ENCODE results near the gene CRK. TPM values are rescaled to one million over a fixed set of nuclear protein-coding genes. Genes with fewer than 3 reads are reported as not detected.
A peak's percentile ranks its signal among the peaks of the same experiment; 100 is the strongest.
"Not testable (repeated sequence)": the region's sequence is repeated elsewhere in the genome, so short reads cannot be mapped to it uniquely, and the experiment has no call there.

The CRK gene
- total RNA-seq, 2 experiments from 2014 or later, result 17.5 to 18.4 TPM

DNA sequence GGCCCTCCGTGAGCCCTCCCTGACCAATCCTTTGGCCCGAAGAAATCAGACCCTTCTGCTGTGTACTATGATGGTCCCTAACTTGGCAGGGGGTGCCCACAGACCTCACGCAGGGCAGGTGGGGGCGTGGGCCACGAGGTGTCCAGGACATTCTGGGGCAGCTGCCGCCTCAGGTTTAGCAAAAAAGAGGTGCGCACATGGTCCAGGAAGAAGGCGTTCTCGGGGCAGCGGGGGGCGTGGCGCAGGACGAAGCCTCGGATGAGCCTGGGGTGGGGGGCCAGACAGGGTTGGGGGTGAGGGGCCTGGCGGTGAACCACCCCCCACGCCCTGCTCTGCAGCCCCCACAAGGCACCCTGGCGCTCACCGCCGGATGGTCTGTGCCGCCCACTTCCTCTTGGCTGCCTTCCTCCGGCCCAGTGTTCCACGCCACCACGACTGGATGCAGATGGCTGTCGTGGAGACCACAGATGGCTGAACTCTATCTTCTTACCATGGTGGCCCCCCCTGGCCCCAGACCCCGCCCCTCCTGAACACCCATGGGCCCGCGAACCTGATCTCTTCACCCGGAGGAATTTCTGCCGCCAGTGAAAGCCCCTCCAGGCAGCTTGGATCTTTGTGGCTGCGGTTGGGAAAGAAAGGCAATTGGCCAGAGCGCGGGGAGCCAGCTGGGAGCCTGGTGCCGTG, 14.2 kb upstream of the CRK start:
- H3K27ac Mint-ChIP-seq, result no peak overlapping the region
- peaks cover 20% of the 10 kb centered on the region for H3K36me3 Mint-ChIP-seq (ENCODE audit: low read depth)
- H3K9me3 Mint-ChIP-seq, result peaks cover 6% of the 10 kb centered on the region
- POLR2A ChIA-PET, result no interaction called here
- CTCF ChIA-PET, result interaction anchor here (0.7 to 1.2 kb wide), 2 partner anchors 18 to 21 kb away, joined by 3 to 4 read pairs; no protein-coding TSS in a partner anchor
- H3K4me1 Mint-ChIP-seq, result peaks cover 16% of the 10 kb centered on the region
- DNase-seq, result no peak
- no peaks in the 10 kb centered on the region for H3K27me3 Mint-ChIP-seq
- no peak overlapping the region for H3K4me3 Mint-ChIP-seq

DNA sequence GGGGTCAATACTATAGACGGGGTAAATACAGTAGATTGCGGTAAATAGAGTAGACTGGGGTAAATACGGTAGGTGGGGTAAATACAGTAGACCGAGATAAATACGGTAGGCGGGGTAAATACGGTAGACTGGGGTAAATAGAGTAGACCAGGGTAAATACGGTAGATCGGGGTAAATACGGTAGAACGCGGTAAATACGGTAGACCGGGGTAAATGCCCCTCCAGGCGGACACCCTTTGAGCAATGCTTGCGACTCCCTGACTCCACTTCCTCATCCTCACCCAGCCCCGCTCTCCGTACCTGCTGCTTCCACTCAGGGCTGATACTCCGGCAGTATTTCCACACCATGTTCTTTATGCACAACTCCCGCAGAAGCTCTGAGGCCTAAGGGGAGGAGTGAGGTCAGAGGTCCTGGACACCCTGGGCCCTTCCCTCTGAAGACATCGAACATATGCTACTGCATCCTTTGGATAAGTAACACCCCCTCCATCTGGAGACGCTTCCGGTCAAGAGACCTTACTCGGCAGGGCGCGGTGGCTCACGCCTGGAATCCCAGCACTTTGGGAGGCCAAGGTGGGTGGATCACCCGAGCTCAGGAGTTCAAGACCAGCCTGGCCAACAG, 13.3 kb upstream of the CRK start:
- H3K36me3 Mint-ChIP-seq (ENCODE audit: low read depth), result peaks cover 20% of the 10 kb centered on the region
- H3K9me3 Mint-ChIP-seq, result peaks cover 6% of the 10 kb centered on the region
- no peak overlapping the region for H3K4me3 Mint-ChIP-seq
- ChIA-PET CTCF (interaction anchor here (0.7 kb wide), 1 partner anchor 19 kb away, joined by 4 read pairs; no protein-coding TSS in a partner anchor), POLR2A (no interaction called here)
- peaks cover 2% of the 10 kb centered on the region for H3K27me3 Mint-ChIP-seq
- no peak overlapping the region for H3K27ac Mint-ChIP-seq
- DNase-seq, result no peak
- peaks cover 18% of the 10 kb centered on the region for H3K4me1 Mint-ChIP-seq

DNA sequence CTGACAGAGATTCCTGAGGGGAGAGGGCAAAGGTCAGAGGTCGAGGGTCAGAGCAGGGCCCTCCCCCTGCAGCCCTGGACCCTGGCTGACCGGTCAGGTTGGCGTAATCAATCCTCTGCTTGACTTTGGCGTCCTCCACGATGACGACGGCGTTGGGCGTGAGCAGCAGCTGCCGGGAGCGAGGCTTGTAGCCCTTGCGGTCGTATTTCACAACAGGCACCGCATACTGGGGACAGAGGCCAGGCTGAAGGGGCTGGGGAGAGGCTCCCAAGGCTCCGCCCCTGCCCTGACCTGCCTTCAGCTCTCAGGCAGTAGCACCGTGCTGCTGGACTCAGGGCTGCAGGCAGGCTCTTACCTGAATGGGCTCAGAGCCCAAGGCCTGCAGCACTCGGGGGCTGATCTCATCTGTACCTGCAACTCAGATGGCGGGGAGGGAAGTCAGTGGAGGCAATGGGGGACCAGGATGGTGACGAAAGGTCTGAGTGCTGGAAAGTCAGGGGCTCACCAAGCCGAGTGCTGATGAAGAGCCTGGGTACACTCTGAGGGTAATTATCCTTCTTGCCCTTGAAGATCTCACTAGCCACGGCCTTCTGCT, 12.0 kb upstream of the CRK start:
- peaks cover 14% of the 10 kb centered on the region for H3K4me1 Mint-ChIP-seq
- H3K9me3 Mint-ChIP-seq, result peaks cover 6% of the 10 kb centered on the region
- H3K27ac Mint-ChIP-seq, result no peak overlapping the region
- ChIA-PET POLR2A (no interaction called here), CTCF (no interaction called here)
- no peak for DNase-seq
- peaks cover 6% of the 10 kb centered on the region for H3K27me3 Mint-ChIP-seq
- H3K4me3 Mint-ChIP-seq, result no peak overlapping the region
- H3K36me3 Mint-ChIP-seq (ENCODE audit: low read depth), result peaks cover 20% of the 10 kb centered on the region

- Mint-ChIP-seq H3K4me1 (peaks cover 16% of the 10 kb centered on the region), H3K4me3 (no peak overlapping the region), H3K36me3 (ENCODE audit: low read depth) (peaks cover 23% of the 10 kb centered on the region), H3K27me3 (peaks cover 12% of the 10 kb centered on the region), H3K9me3 (peaks cover 6% of the 10 kb centered on the region), H3K27ac (no peak overlapping the region)
- no peak for DNase-seq
- CTCF ChIA-PET, result interaction anchor here (1.4 kb wide), 1 partner anchor 102 kb away, joined by 3 read pairs; no protein-coding TSS in a partner anchor
- POLR2A ChIA-PET, result no interaction called here
These were observed 11.2 kb upstream of the CRK start for GRCh38 chr17:1467258-1467657.

- Mint-ChIP-seq H3K36me3 (ENCODE audit: low read depth) (peaks cover 18% of the 10 kb centered on the region), H3K27ac (no peak overlapping the region), H3K4me1 (peaks cover 30% of the 10 kb centered on the region), H3K9me3 (peaks cover 5% of the 10 kb centered on the region), H3K27me3 (peaks cover 30% of the 10 kb centered on the region), H3K4me3 (no peak overlapping the region)
- POLR2A ChIA-PET, result no interaction called here
- DNase-seq, result no peak
- CTCF ChIA-PET, result interaction anchor here (1.0 kb wide), 1 partner anchor 9 kb away, joined by 3 read pairs; no protein-coding TSS in a partner anchor
These were observed 8.2 kb upstream of the CRK start for GRCh38 chr17:1464186-1464585.

DNA sequence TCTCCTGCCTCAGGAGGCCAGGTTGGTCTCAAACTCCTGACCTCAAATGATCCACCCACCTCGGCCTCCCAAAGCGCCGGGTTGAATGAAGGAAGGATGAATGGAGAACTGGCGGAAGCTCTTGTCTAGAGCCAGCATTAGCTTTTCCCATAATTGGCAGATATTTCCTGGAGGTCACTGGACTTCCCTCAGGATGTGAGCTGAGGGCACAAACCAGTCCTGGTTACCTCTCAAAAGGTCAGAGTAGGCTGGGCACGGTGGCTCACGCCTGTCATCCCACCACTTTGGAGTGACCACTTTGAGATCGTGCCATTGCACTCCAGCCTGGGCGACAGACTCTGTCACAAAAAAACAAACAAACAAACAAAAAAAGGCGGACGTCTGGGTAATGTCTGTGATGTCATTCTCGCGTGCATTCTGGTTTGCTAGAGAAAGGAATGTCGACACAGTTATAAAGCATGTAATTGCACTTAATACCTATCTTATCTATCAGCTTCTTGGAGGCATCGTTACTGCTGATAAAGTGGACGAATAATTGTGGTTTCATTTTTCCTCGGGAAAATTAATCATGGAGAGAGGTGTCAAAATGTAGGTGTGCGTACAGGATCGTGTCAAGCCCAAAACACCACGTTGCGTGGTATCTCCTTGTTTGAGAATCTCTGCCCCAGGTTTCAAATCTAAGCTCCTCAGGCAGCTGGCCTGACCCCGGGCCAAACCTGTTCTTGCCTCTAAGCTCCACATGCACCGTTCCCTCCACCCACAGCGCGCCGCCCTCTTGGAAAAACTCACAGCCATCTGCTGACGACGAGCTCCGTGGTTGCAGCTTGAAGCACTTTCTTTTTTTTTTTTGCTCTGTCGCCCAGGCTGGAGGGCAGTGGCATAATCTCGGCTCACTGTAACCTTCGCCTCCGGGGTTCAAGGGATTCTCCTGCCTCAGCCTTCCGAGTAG, 6.4 kb upstream of the CRK start:
- no peak for DNase-seq

DNA sequence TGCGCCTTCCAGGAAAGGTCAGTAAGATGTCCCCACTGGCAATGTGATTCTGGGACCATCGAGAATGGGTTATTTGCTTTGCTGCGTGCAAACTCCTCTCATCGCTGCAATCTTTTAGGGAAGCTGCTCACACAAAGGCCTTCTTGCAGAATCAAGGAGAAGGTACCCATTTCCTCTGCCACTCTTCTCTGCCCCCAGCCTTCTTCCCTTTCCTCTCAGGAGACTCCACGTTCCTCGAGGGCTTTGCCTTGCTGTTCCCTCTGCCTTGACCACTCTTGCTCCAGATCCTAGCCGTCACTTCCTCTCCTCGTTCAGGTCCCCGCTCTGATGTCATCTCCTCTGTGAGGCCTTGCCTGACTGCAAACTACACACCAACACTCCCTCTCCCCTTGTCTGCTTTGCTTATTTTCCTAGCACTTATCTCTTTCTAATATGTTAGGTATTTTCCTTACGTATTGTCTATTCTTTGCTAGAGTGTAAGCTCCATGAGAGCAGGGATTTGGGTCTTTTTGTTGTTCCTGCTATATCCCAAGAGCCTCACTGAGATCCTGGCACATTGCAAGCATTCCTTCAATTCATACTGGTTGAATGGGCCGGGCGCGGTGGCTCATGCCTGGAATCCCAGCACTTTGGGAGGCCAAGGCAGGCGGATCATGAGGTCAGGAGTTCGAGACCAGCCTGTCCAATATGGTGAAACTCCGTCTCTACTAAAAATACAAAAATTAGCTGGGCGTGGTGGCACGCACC, 5.3 kb upstream of the CRK start:
- ChIA-PET POLR2A (no interaction called here), CTCF (no interaction called here)
- no peak overlapping the region for H3K27ac Mint-ChIP-seq
- no peaks in the 10 kb centered on the region for H3K9me3 Mint-ChIP-seq
- DNase-seq, result no peak
- H3K36me3 Mint-ChIP-seq (ENCODE audit: low read depth), result peaks cover 3% of the 10 kb centered on the region
- H3K27me3 Mint-ChIP-seq, result peaks cover 36% of the 10 kb centered on the region
- H3K4me1 Mint-ChIP-seq, result peaks cover 35% of the 10 kb centered on the region
- no peak overlapping the region for H3K4me3 Mint-ChIP-seq

More for the DNA sequence above, 6.4 kb upstream of the CRK start:
- H3K9me3 Mint-ChIP-seq, result no peaks in the 10 kb centered on the region
- ChIA-PET POLR2A (no interaction called here), CTCF (interaction anchor here (0.6 to 1.9 kb wide), 6 partner anchors 19 to 340 kb away, joined by 3 to 4 read pairs (median 3); partner anchors contain the start of genes INPP5K and YWHAE)
- peak overlapping the region; percentile 47 for H3K27ac Mint-ChIP-seq
- H3K4me1 Mint-ChIP-seq, result peaks cover 31% of the 10 kb centered on the region
- peaks cover 3% of the 10 kb centered on the region for H3K36me3 Mint-ChIP-seq (ENCODE audit: low read depth)
- peak overlapping the region; percentile 34 for H3K4me3 Mint-ChIP-seq
- peaks cover 33% of the 10 kb centered on the region for H3K27me3 Mint-ChIP-seq

DNA sequence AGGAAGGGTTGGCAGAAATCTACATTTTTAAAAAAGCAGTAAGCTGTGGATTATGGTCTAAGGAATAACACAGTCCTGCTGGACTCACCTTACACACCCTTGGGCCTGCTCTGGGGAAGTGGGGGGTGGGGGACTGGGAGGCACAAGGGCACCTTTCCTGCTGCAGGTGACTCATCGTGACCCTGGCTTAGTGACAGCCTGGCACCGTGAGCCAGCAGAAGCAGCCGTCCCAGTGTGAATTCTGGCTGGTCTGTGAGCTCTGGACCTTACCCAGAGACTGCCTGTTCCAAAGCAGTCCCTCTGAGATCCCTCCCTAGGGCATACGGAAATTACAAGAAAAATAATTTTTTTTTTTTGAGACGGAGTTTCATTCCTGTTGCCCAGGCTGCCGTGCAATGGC, 4.2 kb upstream of the CRK start:
- Mint-ChIP-seq H3K36me3 (ENCODE audit: low read depth) (peaks cover 3% of the 10 kb centered on the region), H3K4me1 (peaks cover 38% of the 10 kb centered on the region), H3K27me3 (peaks cover 36% of the 10 kb centered on the region), H3K9me3 (no peaks in the 10 kb centered on the region), H3K4me3 (no peak overlapping the region), H3K27ac (no peak overlapping the region)
- DNase-seq, result no peak
- CTCF ChIA-PET, result interaction anchor here (0.6 to 1.0 kb wide), 4 partner anchors 9 to 189 kb away, joined by 3 to 5 read pairs (median 3); partner anchors contain the start of gene RILP
- POLR2A ChIA-PET, result interaction anchor here (0.6 kb wide), 1 partner anchor 17 kb away, joined by 12 read pairs; no protein-coding TSS in a partner anchor

- H3K36me3 Mint-ChIP-seq (ENCODE audit: low read depth), result peaks cover 21% of the 10 kb centered on the region
- ChIA-PET CTCF (interaction anchor here (1.0 to 1.4 kb wide), 2 partner anchors 8 to 17 kb away, joined by 3 read pairs; no protein-coding TSS in a partner anchor), POLR2A (no interaction called here)
- peak overlapping the region; percentile 92 for H3K27ac Mint-ChIP-seq
- peaks cover 42% of the 10 kb centered on the region for H3K4me1 Mint-ChIP-seq
- H3K4me3 Mint-ChIP-seq, result peak overlapping the region; percentile 90
- peak; percentile 36 for DNase-seq
- H3K27me3 Mint-ChIP-seq, result peaks cover 12% of the 10 kb centered on the region
- no peaks in the 10 kb centered on the region for H3K9me3 Mint-ChIP-seq
These were observed 688 bp downstream of the CRK start for GRCh38 chr17:1455291-1455796.

GRCh38 chr17:1454541-1454940, 1.5 kb downstream of the CRK start:
- ChIA-PET POLR2A (no interaction called here), CTCF (interaction anchor here (0.6 to 1.4 kb wide), 3 partner anchors 9 to 456 kb away, joined by 3 to 5 read pairs (median 4); no protein-coding TSS in a partner anchor)
- Mint-ChIP-seq H3K9me3 (no peaks in the 10 kb centered on the region), H3K4me1 (peaks cover 39% of the 10 kb centered on the region), H3K27ac (peak overlapping the region; percentile 73), H3K27me3 (peaks cover 5% of the 10 kb centered on the region), H3K4me3 (peak overlapping the region; percentile 90), H3K36me3 (ENCODE audit: low read depth) (peaks cover 21% of the 10 kb centered on the region)
- DNase-seq, result no peak

DNA sequence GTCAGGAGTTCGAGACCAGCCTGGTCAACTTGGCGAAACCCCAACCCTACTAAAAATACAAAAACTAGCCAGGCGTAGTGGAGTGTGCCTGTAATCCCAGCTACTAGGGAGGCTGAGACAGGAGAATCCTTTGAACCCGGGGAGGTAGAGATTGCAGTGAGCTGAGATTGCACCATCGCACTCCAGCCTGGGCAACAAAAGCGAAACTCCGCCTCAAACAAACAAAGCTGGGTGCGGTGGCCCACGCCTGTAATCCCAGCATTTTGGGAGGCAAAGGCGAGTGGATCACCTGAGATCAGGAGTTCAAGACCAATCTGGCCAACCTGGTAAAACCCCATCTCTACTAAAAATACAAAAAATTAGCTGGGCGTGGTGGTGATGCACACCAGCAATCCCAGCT, 2.3 kb downstream of the CRK start:
- DNase-seq, H3K9me3 Mint-ChIP-seq, POLR2A ChIA-PET, H3K27me3 Mint-ChIP-seq: not testable (repeated sequence)
- H3K4me1 Mint-ChIP-seq, result peaks cover 48% of the 10 kb centered on the region
- H3K27ac Mint-ChIP-seq, result peak overlapping the region; percentile 31
- peaks cover 27% of the 10 kb centered on the region for H3K36me3 Mint-ChIP-seq (ENCODE audit: low read depth)
- CTCF ChIA-PET, result interaction anchor here (0.6 to 1.4 kb wide), 2 partner anchors 88 to 456 kb away, joined by 4 to 5 read pairs; no protein-coding TSS in a partner anchor
- H3K4me3 Mint-ChIP-seq, result peak overlapping the region; percentile 19

Measured in activated CD4-positive, alpha-beta T cell treated with anti-CD3 and anti-CD28 coated beads, Interleukin-2, amount 10 ng/mL, durations not matched to agents 7 days and 5 days (primary cell).